SH-SY5Y (cell line): ENCODE results near the gene ZNF394.

Source experiments
- GATA2 ChIP-seq: IDR thresholded peaks from 2 replicates; pipeline ENCODE4 v1.6.1; 2011; ENCODE audit warnings: mild to moderate bottlenecking, low read depth, low read length
- GATA3 ChIP-seq: IDR thresholded peaks from 2 replicates; pipeline ENCODE4 v1.6.1; 2011; ENCODE audit warnings: low read depth, mild to moderate bottlenecking, low read length, moderate library complexity

Gene ZNF394

DNA sequence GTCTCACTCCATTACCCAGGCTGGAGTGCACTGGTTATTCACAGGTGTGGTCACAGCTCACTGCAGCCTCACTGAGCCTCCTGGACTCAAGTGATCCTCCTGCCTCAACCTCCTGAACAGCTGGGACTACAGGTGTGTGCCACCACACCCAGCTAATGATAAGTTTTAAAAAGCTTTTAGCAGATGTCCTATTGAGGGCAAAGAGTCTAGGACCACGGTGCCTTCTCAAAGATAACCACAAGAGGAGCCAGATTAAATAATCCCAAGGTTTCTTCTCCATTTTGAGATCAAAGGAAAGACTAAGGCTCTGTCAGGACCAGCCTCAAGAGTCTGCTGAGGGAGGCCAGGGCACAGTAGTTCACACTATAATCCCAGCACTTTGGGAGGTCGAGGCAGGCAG lies 38.9 kb downstream of the ZNF394 start:
- TF ChIP-seq GATA2 (no peak), GATA3 (no peak)

DNA sequence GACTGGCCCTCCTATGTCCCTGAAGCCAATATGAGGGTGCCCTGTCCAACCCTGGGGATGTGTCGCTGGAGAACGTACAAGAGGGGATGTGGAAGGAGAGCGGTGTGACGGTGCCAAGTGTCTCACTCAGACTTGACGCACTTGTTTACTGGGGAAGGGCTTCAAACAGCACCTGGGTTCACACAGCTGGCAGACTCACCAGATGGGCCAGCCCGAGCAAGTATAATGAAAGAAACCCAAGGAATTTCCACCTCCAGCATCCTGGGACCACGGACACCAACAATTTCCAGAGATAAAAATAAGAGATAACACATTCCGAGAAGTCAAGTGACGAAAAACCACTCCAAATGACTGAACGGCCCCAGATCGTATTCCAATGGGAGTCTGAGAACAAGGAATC lies 39.4 kb downstream of the ZNF394 start:
- TF ChIP-seq GATA3 (no peak), GATA2 (no peak)

DNA sequence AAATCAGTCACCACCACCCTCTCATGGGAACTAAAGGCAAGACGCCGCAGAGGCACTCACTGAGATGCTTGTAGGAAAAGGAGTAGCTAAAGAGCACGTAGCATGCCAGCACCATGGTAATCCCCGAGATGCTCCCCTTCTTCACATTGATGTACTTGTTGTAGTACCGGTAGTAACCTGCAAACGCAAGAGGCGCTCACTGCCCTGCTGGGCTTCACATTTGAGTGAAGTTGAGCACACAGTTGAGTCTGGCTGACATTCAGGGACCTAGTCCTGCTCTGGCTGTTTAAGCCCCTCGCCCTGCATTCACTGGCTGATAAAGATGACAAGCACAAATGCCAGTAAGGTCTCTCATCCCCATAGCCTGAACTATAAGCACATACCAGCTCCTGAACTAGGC lies 41.0 kb downstream of the ZNF394 start:
- TF ChIP-seq GATA3: no peak
- no peak for TF ChIP-seq GATA2

DNA sequence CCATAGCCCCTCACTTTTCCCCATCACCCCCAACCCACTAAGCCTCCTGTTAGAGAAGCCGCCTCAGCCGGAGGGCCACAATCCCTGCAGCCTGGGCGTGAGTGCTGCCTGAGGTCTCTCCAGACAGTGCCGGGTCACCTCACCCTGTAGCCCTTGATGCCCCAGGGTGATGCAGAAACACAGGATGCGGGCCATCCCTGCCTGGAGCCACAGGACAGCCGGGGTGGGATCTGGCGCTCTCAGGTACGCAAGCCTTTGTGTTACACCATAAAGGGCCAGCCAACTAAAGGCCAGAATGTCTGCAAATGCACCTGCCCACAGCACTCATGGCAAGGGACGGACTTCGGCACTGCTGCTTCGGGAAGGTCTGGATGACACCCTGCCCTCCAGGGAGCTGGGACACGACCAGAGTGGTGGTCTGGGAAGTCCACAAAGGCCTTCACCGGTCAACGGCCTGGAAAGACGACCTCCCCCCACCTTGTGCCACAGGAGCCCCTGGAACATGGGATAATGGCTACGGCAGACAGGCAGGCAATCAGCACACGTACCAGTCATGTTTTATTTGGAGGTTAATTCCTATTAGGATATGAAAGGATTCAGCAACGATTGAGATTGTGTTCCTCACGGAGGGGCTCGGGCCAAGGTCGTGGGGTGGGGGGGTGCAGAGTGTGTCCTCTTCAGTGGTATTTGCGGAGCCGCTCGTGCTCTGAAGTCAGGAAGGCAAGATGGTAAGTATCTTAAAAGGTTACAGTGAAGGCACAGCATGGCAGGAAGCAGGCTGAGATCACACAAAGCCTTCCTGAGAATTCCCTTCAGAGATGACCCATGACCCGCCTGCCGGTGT lies 42.2 kb downstream of the ZNF394 start:
- TF ChIP-seq GATA3 (no peak), GATA2 (no peak)

DNA sequence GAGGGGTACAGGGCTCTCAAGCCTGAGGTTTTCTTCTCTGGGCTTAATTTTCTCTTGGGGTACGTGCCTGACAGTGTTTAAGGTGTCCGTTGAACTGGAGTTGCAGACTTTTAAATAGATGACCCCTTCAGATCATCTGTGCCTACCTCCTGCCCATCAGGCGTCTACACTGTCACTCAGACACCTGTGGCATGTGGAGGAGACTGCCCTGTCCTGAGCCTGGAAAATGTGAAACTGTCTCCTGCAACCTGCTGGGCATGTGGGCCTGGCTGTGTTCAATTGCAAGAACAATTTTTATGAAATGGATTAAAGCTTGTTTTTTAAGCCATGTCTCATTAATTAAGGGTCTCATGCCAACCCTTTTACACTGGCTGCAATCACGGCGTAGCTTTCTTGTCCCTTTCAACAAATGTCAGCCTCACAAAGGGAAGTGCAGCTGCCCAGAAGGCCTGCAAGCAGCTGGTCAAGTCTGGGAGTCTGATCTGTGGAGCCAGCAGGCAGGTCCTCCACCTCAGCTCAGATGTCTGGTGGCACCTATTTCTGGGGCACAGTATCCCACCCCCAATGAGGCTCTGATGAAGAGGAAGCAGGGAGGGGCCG lies 42.9 kb downstream of the ZNF394 start:
- TF ChIP-seq GATA3: no peak
- no peak for TF ChIP-seq GATA2

DNA sequence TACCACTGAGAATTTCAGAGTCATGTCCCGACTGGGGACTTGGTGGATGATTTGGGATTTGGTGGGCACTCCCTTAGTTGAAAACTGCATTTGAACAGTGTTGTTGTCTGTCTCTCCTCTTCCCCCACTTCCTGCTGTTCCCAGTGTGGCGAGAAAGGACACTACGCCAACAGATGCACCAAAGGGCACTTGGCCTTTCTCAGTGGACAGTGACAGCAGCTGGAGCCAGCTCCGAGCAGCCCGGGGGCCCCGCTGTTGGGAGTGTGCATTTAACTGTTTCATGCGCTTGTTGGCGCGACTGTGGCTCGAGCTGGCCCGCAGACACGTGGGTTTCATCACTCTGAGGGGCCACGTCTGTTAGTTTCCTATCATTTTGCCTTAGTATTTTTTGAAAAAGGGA lies 43.8 kb downstream of the ZNF394 start:
- TF ChIP-seq GATA2 (no peak), GATA3 (no peak)

DNA sequence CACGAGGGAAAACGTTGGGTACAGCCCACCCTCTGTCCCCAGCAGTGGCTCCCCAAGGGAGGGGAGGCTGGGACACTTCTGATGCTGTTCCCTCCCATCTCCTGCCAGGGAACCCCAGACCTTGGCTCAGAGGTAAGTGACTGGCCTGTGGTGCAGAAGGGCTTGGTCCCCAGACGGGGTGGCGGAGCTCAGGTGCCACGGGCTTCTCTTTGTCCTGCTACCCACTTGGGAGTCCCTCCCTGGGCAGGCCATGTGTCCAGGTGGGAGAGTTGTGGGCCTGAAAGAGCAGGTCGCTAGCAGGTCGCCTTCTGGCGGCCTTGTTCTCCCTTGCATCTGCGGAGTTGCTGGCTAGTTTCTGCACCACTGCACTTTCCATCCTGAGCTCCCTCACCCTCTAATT lies 44.2 kb downstream of the ZNF394 start:
- TF ChIP-seq GATA2 (no peak), GATA3 (no peak)

DNA sequence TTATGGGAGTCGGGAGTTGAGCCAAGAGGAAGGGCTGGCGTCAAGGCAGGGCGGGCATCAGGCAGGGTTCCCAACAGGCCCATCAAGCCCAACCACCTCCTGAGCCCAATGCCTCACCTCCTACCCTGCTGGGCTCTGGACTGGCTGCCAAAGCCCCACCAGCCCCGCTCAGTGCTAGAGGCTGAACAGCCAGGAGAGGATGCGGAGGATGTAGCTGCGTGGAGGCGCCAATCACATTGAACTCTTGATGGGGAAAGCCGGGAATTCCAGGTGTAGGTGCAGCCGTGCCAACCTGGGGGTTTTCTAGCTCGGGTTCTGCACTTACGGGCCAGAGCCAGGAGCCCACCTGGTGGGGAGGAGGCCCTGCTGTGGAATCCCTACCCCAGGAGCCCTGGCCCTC lies 47.0 kb downstream of the ZNF394 start:
- TF ChIP-seq GATA2 (no peak), GATA3 (no peak)

DNA sequence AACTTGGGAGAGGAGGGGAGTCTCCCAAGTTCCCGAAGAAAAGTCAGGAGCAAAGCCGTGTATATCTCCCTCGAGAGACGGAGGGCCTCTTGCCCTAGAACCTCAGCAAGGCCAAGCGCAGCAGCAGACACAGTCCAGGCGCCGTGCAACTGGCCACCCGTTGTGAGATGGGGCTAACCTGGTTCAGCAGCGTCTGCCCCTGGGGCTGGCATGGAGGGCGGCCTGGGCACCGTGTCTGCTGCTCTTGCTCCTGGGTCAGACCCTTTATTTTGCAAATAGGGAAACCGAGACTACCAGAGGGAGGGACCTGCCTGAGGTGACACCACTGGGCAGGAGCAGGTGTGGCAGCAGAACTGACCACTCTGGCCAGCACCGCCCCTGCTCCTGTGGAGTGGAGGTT lies 47.5 kb downstream of the ZNF394 start:
- TF ChIP-seq GATA2 (no peak), GATA3 (no peak)

DNA sequence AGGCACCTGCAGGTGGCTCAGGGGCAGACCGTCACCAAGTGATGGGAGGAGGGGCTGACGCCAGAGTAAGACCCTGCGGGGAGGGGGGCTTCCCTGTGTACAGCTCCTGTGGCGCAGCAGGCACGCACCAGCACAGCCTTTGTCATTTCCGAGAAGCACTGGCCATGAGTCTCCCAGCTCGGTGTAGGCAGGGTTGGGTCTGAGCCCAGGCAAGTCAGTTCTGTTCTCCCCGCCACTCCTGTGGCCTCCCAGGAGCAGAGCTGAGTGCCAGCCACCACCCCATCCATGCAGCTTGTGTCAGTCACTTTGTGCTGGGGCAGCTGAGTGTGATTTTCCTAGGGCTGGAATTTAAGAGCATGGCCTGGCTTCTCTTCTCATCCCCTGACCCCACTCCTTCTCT lies 48.1 kb downstream of the ZNF394 start:
- no peak for TF ChIP-seq GATA3

DNA sequence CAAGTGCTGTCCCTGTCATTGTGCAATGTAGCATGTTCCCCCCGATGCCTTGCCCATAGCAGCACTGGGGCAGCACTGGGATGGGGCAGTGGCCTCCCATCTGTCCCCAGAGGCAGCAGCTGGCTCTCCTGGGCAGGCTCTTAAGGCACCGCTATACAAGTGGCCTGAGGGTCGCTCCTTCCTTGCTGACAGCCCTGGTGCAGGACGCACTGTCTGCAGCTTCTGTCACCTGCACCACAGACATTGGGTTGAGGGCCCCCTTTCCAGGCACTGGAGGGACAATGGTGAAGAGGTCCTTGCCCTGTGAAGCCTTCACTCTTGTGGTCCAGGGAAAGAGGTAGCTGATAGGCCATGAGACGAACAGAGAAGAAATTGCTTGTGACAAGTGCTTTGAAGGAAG lies 50.8 kb downstream of the ZNF394 start:
- TF ChIP-seq GATA3 (no peak), GATA2 (no peak)

DNA sequence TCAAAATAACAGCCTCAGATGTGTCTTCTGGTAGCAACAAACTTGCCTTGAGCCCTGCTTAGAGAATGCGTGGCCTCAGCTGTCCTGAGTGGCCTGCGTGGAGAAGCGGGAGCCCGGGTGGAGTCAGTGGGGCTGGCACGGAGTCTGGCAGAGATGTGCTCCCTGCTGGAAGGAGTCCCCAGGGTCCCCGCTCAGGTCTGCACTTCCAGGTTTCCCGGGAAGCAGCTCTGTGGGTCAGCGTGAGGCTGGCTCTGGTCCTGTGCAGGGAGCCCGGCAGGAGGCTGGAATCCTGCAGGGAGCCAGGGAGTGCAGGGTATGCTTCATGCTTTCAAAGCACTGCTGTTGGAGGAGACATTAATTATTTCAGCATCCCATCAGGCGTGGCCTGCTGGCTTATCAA lies 51.2 kb downstream of the ZNF394 start:
- no peak for TF ChIP-seq GATA3
- no peak for TF ChIP-seq GATA2

DNA sequence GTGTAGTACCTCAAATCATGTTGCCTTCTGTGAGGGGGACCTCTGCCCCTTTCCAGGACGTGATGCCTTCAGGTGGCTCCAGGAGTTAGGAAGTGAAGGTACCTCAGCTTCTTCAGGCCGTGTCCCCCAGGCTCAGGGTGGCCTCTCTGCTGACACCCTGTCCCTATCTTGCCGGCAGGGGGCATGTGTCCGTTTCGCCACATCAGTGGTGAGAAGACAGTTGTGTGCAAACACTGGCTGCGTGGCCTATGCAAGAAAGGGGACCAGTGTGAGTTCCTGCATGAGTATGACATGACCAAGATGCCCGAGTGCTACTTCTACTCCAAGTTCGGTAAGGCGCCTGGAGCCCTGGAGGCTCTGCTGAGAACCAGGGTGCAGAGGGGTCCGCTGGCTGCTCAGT lies 52.1 kb downstream of the ZNF394 start:
- TF ChIP-seq GATA3 (no peak), GATA2 (no peak)

DNA sequence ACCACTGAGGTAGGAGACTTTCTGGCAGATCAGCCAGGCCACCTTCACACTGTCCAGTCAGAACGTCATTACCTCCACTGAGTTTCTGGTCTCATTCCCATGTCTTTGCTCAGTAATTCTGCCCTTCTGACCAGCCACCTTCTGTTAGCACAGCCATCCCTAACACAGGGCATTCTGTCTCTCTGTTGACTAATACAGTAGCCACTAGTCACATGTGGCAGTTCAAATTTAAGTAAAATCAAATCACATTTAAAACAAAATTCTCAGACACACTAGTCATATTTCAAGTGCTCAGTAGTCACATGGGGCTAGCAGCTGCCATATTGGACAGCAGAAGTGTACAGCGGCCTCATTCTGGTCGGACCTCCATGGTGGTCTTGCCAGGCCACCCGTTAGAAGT lies 54.0 kb downstream of the ZNF394 start:
- TF ChIP-seq GATA3 (no peak), GATA2 (no peak)
